ENCODE results near the gene MEG3. TPM values are rescaled to one million over a fixed set of nuclear protein-coding genes. Genes with fewer than 3 reads are reported as not detected.

MEG3 gene
- total and polyA plus RNA-seq, 2 of the 8 experiments (the other 6 are each of a cell fraction or from before 2014, with no cell fraction given): 0.17 to 1.1 TPM

GRCh38 chr14:100804558-100805309 is 21.2 kb upstream of the MEG3 start:
- Histone ChIP-seq H3K23me2 (ENCODE audit: low read depth, low read length) (no peaks in the 10 kb centered on the region), H3K27me3 (replicated peaks in 1 of 4; ENCODE audit: control insufficient read depth in 3 of 4, extremely low read depth in 1 of 4, insufficient read depth in 3 of 4, low read length in 3 of 4) (no peaks in the 10 kb centered on the region; a peak in 2 of 7 replicates), H2AFZ (ENCODE audit: low read length) (0 out of 2 replicates have a peak overlapping the region, but pooled peaks have one; percentile 5), H2AK5ac (ENCODE audit: low read depth, low read length) (no peak overlapping the region; the same call in 1 of the 2 replicates), H3K56ac (replicated peaks; ENCODE audit: insufficient read length, low read depth, low read length) (no peak overlapping the region), H3K36me3 (ENCODE audit: control insufficient read depth in 2 of 4, insufficient read depth in 4 of 4, low read length in 3 of 4) (no peaks in the 10 kb centered on the region), H4K20me1 (replicated peaks in 1 of 2; ENCODE audit: control insufficient read depth in 1 of 2, insufficient read depth in 2 of 2, low read length in 2 of 2) (no peaks in the 10 kb centered on the region), H3K4ac (replicated peaks; ENCODE audit: insufficient read length, low read depth, low read length) (no peak overlapping the region), H3K18ac (ENCODE audit: extremely low read depth, low read length) (peak overlapping the region; percentile 1; the same call in 1 of the 2 replicates), H3K4me1 (replicated peaks in 1 of 4; ENCODE audit: control insufficient read depth in 3 of 4, insufficient read depth in 4 of 4, low read length in 3 of 4) (peaks cover 6 to 22% (median 11%) of the 10 kb centered on the region in 4 experiments), H3K9me3 (ENCODE audit: insufficient read depth in 2 of 2, low read depth in 1 of 2, low read length in 1 of 2) (peaks cover 25 to 26% of the 10 kb centered on the region in 2 experiments), H3K4me2 (ENCODE audit: insufficient read depth in 1 of 2, low read depth in 2 of 2, low read length in 2 of 2) (peak overlapping the region; percentile 41 to 56), H3K27ac (ENCODE audit: low read depth, low read length) (no peak overlapping the region), H2BK20ac (ENCODE audit: low read length) (peak overlapping the region; percentile 86; the same call in 1 of the 2 replicates), H3K14ac (ENCODE audit: insufficient read length) (no peak overlapping the region), H2BK15ac (ENCODE audit: low read length) (no peak overlapping the region), H2BK5ac (ENCODE audit: low read depth, low read length) (peak overlapping the region; percentile 71; the same call in 1 of the 2 replicates), H4K8ac (ENCODE audit: extremely low read depth, insufficient read depth, low read length) (no peak overlapping the region; the same call in 1 of the 2 replicates), H4K5ac (ENCODE audit: insufficient read length, low read depth, low read length) (peak overlapping the region; percentile 1), H3K9ac (replicated peaks in 1 of 4; ENCODE audit: extremely low read depth in 1 of 4, low read depth in 3 of 4, low read length in 3 of 4) (no peak overlapping the region), H3K23ac (ENCODE audit: insufficient read length) (no peak overlapping the region), H3K4me3 (ENCODE audit: extremely low read depth in 1 of 4, insufficient read depth in 2 of 4, low read depth in 3 of 4, low read length in 4 of 4) (no peak overlapping the region; a peak in 1 of 8 replicates), H2BK120ac (replicated peaks; ENCODE audit: low read depth, low read length) (peak overlapping the region; percentile 84), H3K79me1 (ENCODE audit: low read depth, low read length) (no peaks in the 10 kb centered on the region), H2BK12ac (ENCODE audit: low read depth, low read length) (peak overlapping the region; percentile 80; the same call in 1 of the 2 replicates), H3K79me2 (ENCODE audit: control insufficient read depth in 1 of 2, insufficient read depth in 2 of 2, low read length in 2 of 2) (no peaks in the 10 kb centered on the region), H4K91ac (replicated peaks; ENCODE audit: insufficient read length, low read length) (peak overlapping the region; percentile 79)
- DNase-seq (ENCODE audit: low read depth in 1 of 2, low spot score in 2 of 2): peak in 1 of 2 experiments; percentile 62
- 53% methylated on average over 9 of the region's 9 CpGs; no CpG with 5 or more reads in 1 of the 2 experiments for WGBS, 2 experiments (ENCODE audit: extremely low coverage in 1 of 2, insufficient coverage in 1 of 2, insufficient read length in 1 of 2, insufficient replicate concordance in 2 of 2, low coverage in 1 of 2, low lambda C conversion rate in 2 of 2, missing lambda C conversion rate in 1 of 2)
- ChIA-PET POLR2A (ENCODE audit: partially characterized antibody) (no interaction called here), CTCF (ENCODE audit: partially characterized antibody) (interaction anchor here (0.5 kb wide), 1 partner anchor 835 kb away, joined by 3 read pairs; no protein-coding TSS in a partner anchor)
- TF ChIP-seq RAD21 (IDR thresholded peaks at IDR 0.05 in 1 of 2, conservative IDR thresholded peaks at IDR 0.05 in 1 of 2; ENCODE audit: low read depth in 2 of 2, low read length in 2 of 2) (peak in 1 of 2 experiments; percentile 21; a peak in 1 of 4 replicates), NANOG (IDR thresholded peaks at IDR 0.05; ENCODE audit: insufficient read depth, low read depth, low read length, poor library complexity, severe bottlenecking) (peak; percentile 79), JUN (IDR thresholded peaks at IDR 0.05; ENCODE audit: low read depth, low read length) (no peak)
- FAIRE-seq: no peak

All from H1 (cell line).